ENCODE measurements around the gene ANKRD7. TPM values are rescaled to one million over a fixed set of nuclear protein-coding genes. Genes with fewer than 3 reads are reported as not detected.

Gene ANKRD7
- polyA plus RNA-seq, 1 of the 3 experiments (the other 2 are of a cell fraction): 0.44 TPM

- TF ChIP-seq TAF1 (IDR thresholded peaks at IDR 0.05; ENCODE audit: borderline replicate concordance, low read depth, low read length) (peak; percentile 81), ZBTB33 (IDR thresholded peaks at IDR 0.05; ENCODE audit: borderline replicate concordance, low read depth) (no peak)
Observed at GRCh38 chr7:118214051-118214832, 10.3 kb upstream of the ANKRD7 start (continued).

GRCh38 chr7:118214833-118215182 lies 9.7 kb upstream of the ANKRD7 start:
- Histone ChIP-seq H2AFZ (ENCODE audit: low read depth) (peak overlapping the region; percentile 93), H3K9me2 (no peaks in the 10 kb centered on the region), H4K20me1 (ENCODE audit: insufficient read depth) (no peaks in the 10 kb centered on the region), H3K9ac (peak overlapping the region; percentile 35; the same call in 1 of the 2 replicates), H3F3A (replicated peaks; ENCODE audit: insufficient read depth) (no peaks in the 10 kb centered on the region), H3K79me2 (ENCODE audit: insufficient read depth) (no peaks in the 10 kb centered on the region), H3K36me3 (replicated peaks in 1 of 2; ENCODE audit: control insufficient read depth in 1 of 2, insufficient read depth in 2 of 2, low read length in 1 of 2) (no peaks in the 10 kb centered on the region), H3K4me1 (ENCODE audit: control insufficient read depth in 1 of 2, insufficient read depth in 2 of 2, low read depth in 1 of 2, low read length in 1 of 2) (peaks cover 0 to 7% of the 10 kb centered on the region in 2 experiments; a peak in 2 of 4 replicates), H3K27me3 (ENCODE audit: insufficient read depth) (no peaks in the 10 kb centered on the region), H3K9me3 (no peaks in the 10 kb centered on the region), H3K4me2 (peak overlapping the region; percentile 93), H3K4me3 (ENCODE audit: low read depth in 2 of 2, low read length in 1 of 2) (peak overlapping the region; percentile 72 to 80), H3K27ac (ENCODE audit: low read depth in 2 of 2, low read length in 1 of 2) (peak overlapping the region in 1 of 2 experiments; percentile 86; a peak in 2 of 4 replicates)
- 35% methylated on average over 3 of the region's 3 CpGs for WGBS (ENCODE audit: low lambda C conversion rate)
- POLR2A ChIA-PET: no interaction called here
- DNase-seq: no peak
- no peak for TF ChIP-seq MAX (IDR thresholded peaks at IDR 0.05; ENCODE audit: low read depth)
- no peak for TF ChIP-seq USF2 (IDR thresholded peaks at IDR 0.05; ENCODE audit: borderline replicate concordance, low read depth, low read length)
- no peak for TF ChIP-seq NFIC (IDR thresholded peaks at IDR 0.05; ENCODE audit: borderline replicate concordance)
- no peak for TF ChIP-seq SIN3A (IDR thresholded peaks at IDR 0.05; ENCODE audit: borderline replicate concordance, low read depth, low read length)
- TF ChIP-seq ELF1 (IDR thresholded peaks at IDR 0.05): no peak
- no peak for TF ChIP-seq EP300 (IDR thresholded peaks at IDR 0.05; ENCODE audit: borderline replicate concordance in 1 of 2, low read depth in 1 of 2, low read length in 1 of 2)
- no peak for TF ChIP-seq ZBTB33 (IDR thresholded peaks at IDR 0.05; ENCODE audit: borderline replicate concordance, low read depth)
- no peak for TF ChIP-seq PBX3 (IDR thresholded peaks at IDR 0.05)
- TF ChIP-seq JUND (IDR thresholded peaks at IDR 0.05): no peak
- no peak for TF ChIP-seq EZH2phosphoT487 (IDR thresholded peaks at IDR 0.05; ENCODE audit: borderline replicate concordance, low read depth)
- no peak for TF ChIP-seq USF1 (IDR thresholded peaks at IDR 0.05; ENCODE audit: borderline replicate concordance, low read depth)
- no peak for TF ChIP-seq TAF1 (IDR thresholded peaks at IDR 0.05; ENCODE audit: borderline replicate concordance, low read depth, low read length)
- no peak for TF ChIP-seq TCF12 (IDR thresholded peaks at IDR 0.05)
- no peak for TF ChIP-seq RXRA (IDR thresholded peaks at IDR 0.05; ENCODE audit: borderline replicate concordance, low read depth)
- no peak for TF ChIP-seq RFX5 (IDR thresholded peaks at IDR 0.05; ENCODE audit: low read length)
- CTCF ChIA-PET: interaction anchor here (1.1 to 3.1 kb wide), 3 partner anchors 12 to 30 kb away, joined by 3 to 24 read pairs (median 3); no protein-coding TSS in a partner anchor
